KMS-11 (cell line): ENCODE measurements around the gene CNTNAP5.

ENCODE experiments used
- H2AFZ ChIP-seq: fragments of 200-600 bp; sonication (generic); 2 replicates; pipeline ENCODE4 v1.6.1; 2016; ENCODE audit warnings: antibody characterized with exemption, mixed run types, low read depth
- H3K27ac ChIP-seq: fragments of 200-600 bp; sonication (generic); 2 replicates; pipeline ENCODE4 v1.6.1; 2016; ENCODE audit warnings: mild to moderate bottlenecking, mixed run types
- H3K27me3 ChIP-seq: fragments of 200-600 bp; sonication (generic); 2 replicates; pipeline ENCODE4 v1.6.1; 2017; ENCODE audit warnings: mild to moderate bottlenecking, low read depth, mixed run types, moderate library complexity; ENCODE audit not compliant: insufficient read depth
- H3K36me3 ChIP-seq: fragments of 200-600 bp; sonication (generic); 2 replicates; pipeline ENCODE4 v1.6.1; 2017; ENCODE audit warnings: mild to moderate bottlenecking, mixed run types; ENCODE audit not compliant: insufficient read depth
- H3K4me1 ChIP-seq: fragments of 200-600 bp; sonication (generic); 2 replicates; pipeline ENCODE4 v1.6.1; 2016; ENCODE audit warnings: mild to moderate bottlenecking, low read depth, mixed run types; ENCODE audit not compliant: poor library complexity, severe bottlenecking
- H3K4me2 ChIP-seq: fragments of 200-600 bp; sonication (generic); 2 replicates; pipeline ENCODE4 v1.7.0; 2016; ENCODE audit warnings: mild to moderate bottlenecking, mixed run types
- H3K4me3 ChIP-seq: fragments of 200-600 bp; sonication (generic); IDR thresholded peaks from 2 replicates; pipeline ENCODE4 v1.6.1; 2017; ENCODE audit warnings: low read depth, low read length, mixed read lengths; ENCODE audit not compliant: insufficient read depth
- H3K79me2 ChIP-seq: fragments of 200-600 bp; sonication (generic); 2 replicates; pipeline ENCODE4 v1.6.1; 2016; ENCODE audit warnings: low read depth, mixed run types; ENCODE audit not compliant: insufficient read depth
- H3K9ac ChIP-seq: fragments of 200-600 bp; sonication (generic); 2 replicates; pipeline ENCODE4 v1.6.1; 2016; ENCODE audit warnings: mild to moderate bottlenecking, mixed run types
- H4K20me1 ChIP-seq: fragments of 200-600 bp; sonication (generic); 2 replicates; pipeline ENCODE4 v1.6.1; 2016; ENCODE audit warnings: mild to moderate bottlenecking, mixed run types; ENCODE audit not compliant: insufficient read depth
- TF ChIP-seq, protein P1 (sequence below): fragments of 200-600 bp; sonication (generic); conservative IDR thresholded peaks from 2 replicates; pipeline ENCODE4 v1.6.1; 2017; ENCODE audit warnings: low read depth, mild to moderate bottlenecking, antibody characterized with exemption, low read length, moderate library complexity, mixed read lengths

Gene CNTNAP5

GRCh38 chr2:124283096-124283495 lies 258.0 kb downstream of the CNTNAP5 start:
- Histone ChIP-seq H3K27me3 (no peaks in the 10 kb centered on the region), H2AFZ (no peak overlapping the region), H3K27ac (no peak overlapping the region), H3K36me3 (no peaks in the 10 kb centered on the region), H3K4me3 (no peak overlapping the region), H3K9ac (no peak overlapping the region), H3K79me2 (no peaks in the 10 kb centered on the region), H3K4me1 (no peaks in the 10 kb centered on the region), H4K20me1 (no peaks in the 10 kb centered on the region), H3K4me2 (no peak overlapping the region)
- TF ChIP-seq, protein P1, sequence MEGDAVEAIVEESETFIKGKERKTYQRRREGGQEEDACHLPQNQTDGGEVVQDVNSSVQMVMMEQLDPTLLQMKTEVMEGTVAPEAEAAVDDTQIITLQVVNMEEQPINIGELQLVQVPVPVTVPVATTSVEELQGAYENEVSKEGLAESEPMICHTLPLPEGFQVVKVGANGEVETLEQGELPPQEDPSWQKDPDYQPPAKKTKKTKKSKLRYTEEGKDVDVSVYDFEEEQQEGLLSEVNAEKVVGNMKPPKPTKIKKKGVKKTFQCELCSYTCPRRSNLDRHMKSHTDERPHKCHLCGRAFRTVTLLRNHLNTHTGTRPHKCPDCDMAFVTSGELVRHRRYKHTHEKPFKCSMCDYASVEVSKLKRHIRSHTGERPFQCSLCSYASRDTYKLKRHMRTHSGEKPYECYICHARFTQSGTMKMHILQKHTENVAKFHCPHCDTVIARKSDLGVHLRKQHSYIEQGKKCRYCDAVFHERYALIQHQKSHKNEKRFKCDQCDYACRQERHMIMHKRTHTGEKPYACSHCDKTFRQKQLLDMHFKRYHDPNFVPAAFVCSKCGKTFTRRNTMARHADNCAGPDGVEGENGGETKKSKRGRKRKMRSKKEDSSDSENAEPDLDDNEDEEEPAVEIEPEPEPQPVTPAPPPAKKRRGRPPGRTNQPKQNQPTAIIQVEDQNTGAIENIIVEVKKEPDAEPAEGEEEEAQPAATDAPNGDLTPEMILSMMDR: no peak

DNA sequence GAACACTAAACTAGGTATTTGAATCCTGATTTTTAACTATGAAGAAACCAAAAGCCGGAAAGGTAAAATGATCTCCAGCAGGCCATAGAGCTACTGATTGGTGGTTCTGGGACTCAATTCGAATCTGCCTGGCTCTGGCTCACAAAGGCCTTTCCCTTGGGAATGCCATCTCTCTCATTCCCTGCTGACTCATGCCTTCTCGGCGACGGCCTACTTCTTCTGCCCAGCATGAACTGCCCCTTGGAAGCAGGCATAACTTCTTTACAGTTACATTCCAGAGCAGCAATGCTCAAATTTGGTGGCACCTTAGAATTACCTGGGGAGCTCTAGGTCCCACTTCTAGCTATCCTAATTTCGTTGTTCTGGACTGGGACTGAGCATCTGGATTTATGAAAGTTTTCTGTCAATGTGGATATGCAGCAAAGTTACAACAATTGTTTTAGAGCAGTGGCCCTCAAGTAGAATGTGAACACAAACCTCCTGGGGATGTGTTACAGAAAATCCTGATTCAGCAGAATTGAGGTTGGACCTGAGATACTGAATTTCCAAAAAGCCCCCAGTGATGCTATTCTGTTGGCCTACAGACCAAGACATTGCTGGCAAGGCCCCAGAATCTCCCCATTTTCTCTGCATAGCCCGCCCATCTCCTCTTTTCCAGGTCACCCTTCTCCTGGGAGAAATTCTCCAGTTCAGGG lies 261.1 kb downstream of the CNTNAP5 start:
- no peaks in the 10 kb centered on the region for H3K27me3 ChIP-seq
- H3K9ac ChIP-seq: no peak overlapping the region
- H3K4me1 ChIP-seq: no peaks in the 10 kb centered on the region
- no peaks in the 10 kb centered on the region for H4K20me1 ChIP-seq
- H3K79me2 ChIP-seq: no peaks in the 10 kb centered on the region
- TF ChIP-seq, protein P1: no peak
- H3K4me3 ChIP-seq: no peak overlapping the region
- H3K36me3 ChIP-seq: no peaks in the 10 kb centered on the region
- no peak overlapping the region for H2AFZ ChIP-seq
- no peak overlapping the region for H3K27ac ChIP-seq
- H3K4me2 ChIP-seq: no peak overlapping the region

- Histone ChIP-seq H3K9ac (no peak overlapping the region), H3K4me1 (no peaks in the 10 kb centered on the region), H3K27ac (no peak overlapping the region), H3K36me3 (no peaks in the 10 kb centered on the region), H4K20me1 (no peaks in the 10 kb centered on the region), H3K4me3 (no peak overlapping the region), H3K79me2 (no peaks in the 10 kb centered on the region), H2AFZ (no peak overlapping the region), H3K4me2 (no peak overlapping the region), H3K27me3 (no peaks in the 10 kb centered on the region)
- TF ChIP-seq, protein P1: no peak
Observed at GRCh38 chr2:124289060-124289459, 264.0 kb downstream of the CNTNAP5 start.

DNA sequence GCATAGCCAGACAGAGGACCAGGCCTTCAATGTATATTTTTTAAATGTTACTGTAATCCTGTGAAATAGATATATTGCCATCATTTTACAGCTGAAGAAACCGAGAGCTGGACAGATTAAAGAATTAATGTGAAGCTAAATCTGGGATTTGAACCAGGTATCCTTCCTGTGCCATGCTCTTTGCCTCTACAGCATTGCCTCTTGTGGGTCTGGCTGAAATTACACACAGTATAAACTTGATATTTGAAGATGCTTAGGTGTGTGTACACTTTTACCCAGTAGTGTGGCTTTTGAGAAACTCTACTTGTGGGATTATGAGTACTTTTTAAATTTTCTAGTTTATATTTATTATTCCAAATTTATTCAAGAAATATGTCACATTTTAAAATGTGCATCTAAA lies 264.5 kb downstream of the CNTNAP5 start:
- H3K4me3 ChIP-seq: no peak overlapping the region
- H3K27me3 ChIP-seq: no peaks in the 10 kb centered on the region
- no peaks in the 10 kb centered on the region for H4K20me1 ChIP-seq
- no peaks in the 10 kb centered on the region for H3K79me2 ChIP-seq
- H3K9ac ChIP-seq: no peak overlapping the region
- H2AFZ ChIP-seq: no peak overlapping the region
- TF ChIP-seq, protein P1: no peak
- H3K4me2 ChIP-seq: no peak overlapping the region
- H3K36me3 ChIP-seq: no peaks in the 10 kb centered on the region
- H3K27ac ChIP-seq: no peak overlapping the region
- no peaks in the 10 kb centered on the region for H3K4me1 ChIP-seq
